ENCODE data around the gene KLHL29.

Gene KLHL29

GRCh38 chr2:23669413-23670244 lies 284.6 kb downstream of the KLHL29 start:
- peak; percentile 90 for DNase-seq

- DNase-seq = no peak
Measured at GRCh38 chr2:23670245-23670592, 285.2 kb downstream of the KLHL29 start.

GRCh38 chr2:23673082-23673481 lies 288.1 kb downstream of the KLHL29 start:
- no peak for DNase-seq

- DNase-seq = no peak
Measured at GRCh38 chr2:23673830-23674679, 289.1 kb downstream of the KLHL29 start.

GRCh38 chr2:23675506-23675905 lies 290.5 kb downstream of the KLHL29 start:
- DNase-seq = no peak

GRCh38 chr2:23677836-23678235 lies 292.9 kb downstream of the KLHL29 start:
- DNase-seq = no peak

- DNase-seq = no peak
Measured at GRCh38 chr2:23679044-23679443, 294.1 kb downstream of the KLHL29 start.

- no peak for DNase-seq
Measured at GRCh38 chr2:23680951-23681350, 296.0 kb downstream of the KLHL29 start.

- DNase-seq = no peak
Measured at GRCh38 chr2:23681356-23682140, 296.6 kb downstream of the KLHL29 start.

GRCh38 chr2:23682481-23682880 lies 297.5 kb downstream of the KLHL29 start:
- DNase-seq = no peak

GRCh38 chr2:23683001-23683400 lies 298.0 kb downstream of the KLHL29 start:
- DNase-seq = no peak

GRCh38 chr2:23684395-23685176 lies 299.6 kb downstream of the KLHL29 start:
- peak; percentile 16 for DNase-seq

GRCh38 chr2:23685181-23685580 lies 300.2 kb downstream of the KLHL29 start:
- no peak for DNase-seq

GRCh38 chr2:23685706-23686105 lies 300.7 kb downstream of the KLHL29 start:
- DNase-seq = no peak

GRCh38 chr2:23686405-23687029 lies 301.5 kb downstream of the KLHL29 start:
- DNase-seq = no peak

GRCh38 chr2:23687214-23687613 lies 302.2 kb downstream of the KLHL29 start:
- no peak for DNase-seq

- no peak for DNase-seq
Measured at GRCh38 chr2:23687713-23688112, 302.7 kb downstream of the KLHL29 start.

- DNase-seq = no peak
Measured at GRCh38 chr2:23688486-23689130, 303.6 kb downstream of the KLHL29 start.

- no peak for DNase-seq
Measured at GRCh38 chr2:23689131-23689700, 304.2 kb downstream of the KLHL29 start.

- no peak for DNase-seq
Measured at GRCh38 chr2:23689891-23690290, 304.9 kb downstream of the KLHL29 start.

Measured in NCI-H2029 (cell line).